Central memory CD8-positive, alpha-beta T cell (primary cell): ENCODE results near the gene PRB2.
"Not testable (repeated sequence)": the region's sequence is repeated elsewhere in the genome, so short reads cannot be mapped to it uniquely, and the experiment has no call there.

ENCODE experiments used
- ATAC-seq: fragments of 150-1000 bp; cut with Tn5 transposase; replicated peaks from 2 replicates; pipeline ENCODE4 v1.10.0; 2022; ENCODE audit warnings: mild to moderate bottlenecking, moderate FRiP score, moderate number of reproducible peaks; ENCODE audit not compliant: poor library complexity, severe bottlenecking; ENCODE audit errors: extremely low read depth
- DNase-seq, 2 donors: peaks; one replicate each; pipeline ENCODE4 v3.0.0; 2021; ENCODE audit warnings: low spot score in 2 of 2
- H3K27ac Mint-ChIP-seq: one replicate; pipeline ENCODE4 v1.8.0; 2022; ENCODE audit warnings: low read depth, mild to moderate bottlenecking, moderate library complexity, mixed read lengths
- H3K27me3 Mint-ChIP-seq: one replicate; pipeline ENCODE4 v1.8.0; 2022; ENCODE audit warnings: mixed read lengths
- H3K36me3 Mint-ChIP-seq: one replicate; pipeline ENCODE4 v1.8.0; 2022; ENCODE audit warnings: mild to moderate bottlenecking, moderate library complexity, mixed read lengths; ENCODE audit not compliant: insufficient read depth
- H3K4me1 Mint-ChIP-seq: one replicate; pipeline ENCODE4 v1.8.0; 2022; ENCODE audit warnings: mixed read lengths
- H3K4me3 Mint-ChIP-seq: one replicate; pipeline ENCODE4 v1.8.0; 2022; ENCODE audit warnings: mild to moderate bottlenecking, moderate library complexity, mixed read lengths
- H3K9me3 Mint-ChIP-seq: one replicate; pipeline ENCODE4 v1.8.0; 2022; ENCODE audit warnings: mixed read lengths

PRB2 gene

DNA sequence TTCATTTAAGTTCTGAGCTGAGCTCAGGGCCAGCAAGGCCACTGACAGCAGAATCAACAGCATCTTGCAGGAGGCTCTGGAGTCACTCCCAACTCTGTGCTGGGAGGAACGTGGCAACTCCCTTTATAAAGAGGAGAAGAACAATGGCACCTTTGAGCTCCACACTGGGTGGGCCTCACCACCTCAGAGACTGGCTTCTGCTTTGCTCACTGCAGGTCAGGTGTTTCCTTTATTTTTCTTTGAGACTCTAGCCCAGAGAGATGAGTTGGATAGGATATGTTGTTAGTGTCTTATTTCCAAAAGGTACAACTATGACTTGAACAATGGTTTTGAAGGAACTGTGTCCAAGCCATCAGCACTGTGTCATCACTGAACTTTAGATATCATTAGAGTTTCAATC, at the start of gene PRB2:
PRB2 (minus strand) TSS at position 101 of the 400 bp plus-strand sequence; CDS start at position 63, 38 bp downstream.
- not testable (repeated sequence) for H3K4me3 Mint-ChIP-seq, DNase-seq, H3K36me3 Mint-ChIP-seq, H3K4me1 Mint-ChIP-seq, ATAC-seq, H3K9me3 Mint-ChIP-seq, H3K27ac Mint-ChIP-seq
- peaks cover 34% of the 10 kb centered on the region for H3K27me3 Mint-ChIP-seq

DNA sequence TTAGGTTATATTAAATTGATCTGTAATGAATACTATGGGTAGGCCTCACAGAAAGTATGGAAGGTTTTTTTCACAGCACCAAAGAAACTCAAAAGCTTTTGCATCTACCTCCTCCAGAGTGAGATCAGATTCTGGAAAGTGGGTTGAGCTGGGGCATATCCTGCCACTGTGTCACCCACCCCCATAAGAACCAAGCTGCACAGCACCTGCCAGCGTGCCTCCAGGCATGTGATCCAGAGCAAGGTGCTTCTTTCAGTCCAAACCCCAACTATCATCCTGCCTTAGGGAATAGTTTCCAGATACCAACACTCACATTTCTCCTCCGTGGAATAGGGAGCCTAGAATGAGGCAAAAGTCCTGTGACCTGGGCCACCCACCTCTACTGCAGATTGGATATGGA, 42.6 kb upstream of the PRB2 start:
- Mint-ChIP-seq H3K4me3 (no peak overlapping the region), H3K9me3 (no peaks in the 10 kb centered on the region), H3K36me3 (no peaks in the 10 kb centered on the region), H3K4me1 (no peaks in the 10 kb centered on the region), H3K27me3 (peaks cover 53% of the 10 kb centered on the region), H3K27ac (no peak overlapping the region)
- ATAC-seq (no peak), DNase-seq (no peak)

DNA sequence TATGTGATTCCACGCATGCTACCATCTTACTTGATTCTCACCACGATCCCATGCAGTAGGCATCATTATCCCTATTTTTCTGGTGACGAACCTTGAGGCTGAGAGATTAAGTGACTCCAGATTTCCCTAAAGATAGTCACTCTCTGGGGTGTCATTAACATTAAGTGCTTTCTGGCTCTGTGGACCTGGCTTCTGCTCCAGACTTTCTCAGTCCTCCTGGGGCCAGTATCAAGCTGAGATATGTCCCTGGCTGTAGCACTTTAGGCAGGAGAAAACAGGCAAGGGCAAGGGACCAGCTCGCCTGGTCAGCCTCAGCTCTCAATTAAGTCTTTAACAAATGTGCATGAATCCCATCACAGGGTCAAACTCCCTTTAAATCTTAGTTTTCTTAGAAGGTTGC, 38.3 kb upstream of the PRB2 start:
- Mint-ChIP-seq H3K36me3 (peaks cover 1% of the 10 kb centered on the region), H3K4me3 (no peak overlapping the region), H3K27ac (no peak overlapping the region), H3K4me1 (no peaks in the 10 kb centered on the region), H3K9me3 (no peaks in the 10 kb centered on the region), H3K27me3 (peaks cover 77% of the 10 kb centered on the region)
- ATAC-seq (no peak), DNase-seq (no peak)

DNA sequence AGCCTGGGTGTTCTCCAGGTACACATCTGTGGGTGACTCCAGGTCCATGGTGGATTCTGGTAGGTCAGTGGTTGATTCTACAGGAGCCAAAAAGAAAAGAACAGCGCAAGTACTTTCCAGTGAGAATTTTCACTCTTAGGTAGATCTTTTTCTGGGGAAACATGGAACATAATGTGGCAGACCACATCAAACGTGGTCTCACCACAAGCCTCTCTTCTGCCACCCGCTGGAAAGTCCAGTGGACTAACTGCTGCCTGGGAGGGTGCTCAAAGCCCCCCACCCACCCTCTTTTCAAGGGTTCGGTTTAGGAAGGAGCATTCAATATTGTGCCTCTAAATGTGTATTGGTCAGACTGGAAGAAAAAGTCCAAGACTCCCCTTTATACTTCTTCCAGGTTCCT, 36.1 kb upstream of the PRB2 start:
- Mint-ChIP-seq H3K4me1 (no peaks in the 10 kb centered on the region), H3K4me3 (no peak overlapping the region), H3K27me3 (peaks cover 86% of the 10 kb centered on the region), H3K36me3 (peaks cover 1% of the 10 kb centered on the region), H3K9me3 (no peaks in the 10 kb centered on the region), H3K27ac (no peak overlapping the region)
- DNase-seq (no peak), ATAC-seq (no peak)

DNA sequence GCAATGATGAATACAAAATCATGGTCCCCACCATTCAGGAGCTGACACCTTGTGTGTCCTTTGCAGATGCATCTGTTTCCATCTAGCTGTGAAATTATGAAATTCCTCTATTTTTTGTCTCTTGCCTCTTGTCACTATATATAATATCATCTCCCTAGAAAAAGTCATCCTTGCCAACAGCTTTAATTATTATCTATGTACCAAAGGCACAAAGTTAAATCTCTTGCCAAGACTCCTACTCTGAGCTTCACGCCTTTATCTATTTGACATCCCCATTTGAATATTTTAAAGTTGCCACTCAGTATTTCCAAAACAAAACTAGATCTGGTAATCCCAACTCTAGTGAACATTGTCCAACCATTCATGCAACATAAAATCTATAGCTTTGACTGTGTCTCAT, 32.0 kb upstream of the PRB2 start:
- no peak for DNase-seq
- no peak for ATAC-seq
- no peak overlapping the region for H3K4me3 Mint-ChIP-seq
- H3K9me3 Mint-ChIP-seq = peaks cover 5% of the 10 kb centered on the region
- H3K27ac Mint-ChIP-seq = no peak overlapping the region
- no peaks in the 10 kb centered on the region for H3K4me1 Mint-ChIP-seq
- peaks cover 80% of the 10 kb centered on the region for H3K27me3 Mint-ChIP-seq
- peaks cover 1% of the 10 kb centered on the region for H3K36me3 Mint-ChIP-seq

DNA sequence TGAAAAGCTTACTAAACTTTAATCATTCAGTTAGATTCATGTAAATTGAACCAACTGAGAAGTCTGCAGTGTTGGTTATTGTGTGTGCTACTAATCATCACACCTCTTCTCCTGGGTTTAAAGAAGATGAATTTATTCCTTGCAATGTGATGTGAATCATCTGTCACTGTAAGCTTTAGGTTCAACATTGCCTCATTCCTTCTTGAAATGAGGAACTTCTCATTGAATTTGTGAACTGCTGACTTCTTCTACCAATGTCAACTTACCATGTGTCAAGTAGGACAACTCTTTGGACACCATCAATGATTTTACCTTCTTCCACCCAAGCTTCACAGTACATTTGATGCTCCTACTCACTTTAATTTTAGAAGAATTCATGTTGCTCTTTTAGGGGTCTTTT, 17.4 kb upstream of the PRB2 start:
- H3K4me1 Mint-ChIP-seq = no peaks in the 10 kb centered on the region

DNA sequence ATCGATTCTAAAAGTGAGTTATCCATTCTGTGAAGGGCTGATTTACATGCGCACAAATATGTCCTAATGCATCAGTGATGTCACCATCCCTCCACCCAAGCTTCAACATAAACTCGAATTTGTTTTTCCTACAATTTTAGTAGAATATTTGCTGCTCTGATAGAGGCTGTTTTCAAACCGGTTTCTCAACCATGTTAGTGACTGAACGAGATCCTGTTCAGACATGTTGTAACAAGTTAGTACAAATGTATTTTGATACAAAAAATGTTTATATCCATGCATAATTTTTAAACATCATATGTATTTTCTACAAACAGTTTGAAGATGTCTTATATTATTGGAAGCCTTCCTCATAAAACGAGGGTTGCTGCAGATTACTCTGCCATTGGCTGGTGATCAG, 12.7 kb upstream of the PRB2 start:
- DNase-seq (no peak), ATAC-seq (no peak)
- Mint-ChIP-seq H3K36me3 (peaks cover 3% of the 10 kb centered on the region), H3K4me1 (no peaks in the 10 kb centered on the region), H3K9me3 (peaks cover 8% of the 10 kb centered on the region), H3K4me3 (no peak overlapping the region), H3K27me3 (peaks cover 19% of the 10 kb centered on the region), H3K27ac (no peak overlapping the region)

More for the DNA sequence above, 17.4 kb upstream of the PRB2 start:
- no peaks in the 10 kb centered on the region for H3K36me3 Mint-ChIP-seq
- no peak overlapping the region for H3K27ac Mint-ChIP-seq
- peaks cover 8% of the 10 kb centered on the region for H3K9me3 Mint-ChIP-seq
- peaks cover 21% of the 10 kb centered on the region for H3K27me3 Mint-ChIP-seq
- ATAC-seq (no peak), DNase-seq (no peak)
- H3K4me3 Mint-ChIP-seq = no peak overlapping the region

DNA sequence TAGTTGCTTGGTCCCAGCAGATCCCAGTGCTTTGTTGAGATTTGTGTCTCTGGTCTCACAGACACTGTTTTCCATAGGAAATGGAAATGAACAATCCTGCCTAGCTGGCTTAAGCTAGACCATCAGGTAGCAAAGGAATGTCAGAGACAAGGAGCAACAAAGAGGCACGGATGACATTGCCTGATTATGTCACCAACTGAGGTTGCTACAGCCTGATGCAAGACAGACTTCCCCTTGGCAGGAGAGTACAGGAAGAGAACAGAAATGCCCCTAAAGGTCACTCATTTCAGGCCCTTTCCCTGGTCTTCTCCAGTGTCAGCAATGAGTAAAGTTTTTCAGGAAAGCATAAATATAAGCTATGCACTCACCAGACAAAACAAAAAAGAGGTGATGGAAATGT, 2.0 kb upstream of the PRB2 start:
- no peaks in the 10 kb centered on the region for H3K36me3 Mint-ChIP-seq
- no peaks in the 10 kb centered on the region for H3K4me1 Mint-ChIP-seq
- DNase-seq (no peak), ATAC-seq (no peak)
- no peak overlapping the region for H3K4me3 Mint-ChIP-seq
- no peak overlapping the region for H3K27ac Mint-ChIP-seq
- peaks cover 34% of the 10 kb centered on the region for H3K27me3 Mint-ChIP-seq
- no peaks in the 10 kb centered on the region for H3K9me3 Mint-ChIP-seq

DNA sequence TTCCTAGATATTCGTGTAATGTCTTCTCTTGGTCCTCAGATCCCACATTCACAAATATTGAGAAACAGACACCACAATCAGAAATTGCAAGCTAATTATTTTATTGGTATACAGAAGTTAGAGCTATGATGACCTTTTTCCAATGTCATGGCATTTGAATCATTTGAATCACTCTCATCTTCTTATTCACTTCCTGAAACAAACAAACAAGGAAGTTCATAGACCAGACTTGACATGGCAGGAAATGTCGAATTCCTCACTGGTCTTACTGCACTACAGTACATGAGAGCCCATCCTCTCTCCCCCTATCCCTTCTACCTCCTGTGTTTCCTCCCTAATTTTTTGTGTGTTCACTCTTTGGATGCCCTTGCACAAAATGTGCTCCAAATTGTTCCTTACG, 3.9 kb downstream of the PRB2 start:
- peaks cover 20% of the 10 kb centered on the region for H3K27me3 Mint-ChIP-seq
- not testable (repeated sequence) for H3K4me1 Mint-ChIP-seq, H3K27ac Mint-ChIP-seq, DNase-seq, H3K4me3 Mint-ChIP-seq, H3K36me3 Mint-ChIP-seq, ATAC-seq, H3K9me3 Mint-ChIP-seq

DNA sequence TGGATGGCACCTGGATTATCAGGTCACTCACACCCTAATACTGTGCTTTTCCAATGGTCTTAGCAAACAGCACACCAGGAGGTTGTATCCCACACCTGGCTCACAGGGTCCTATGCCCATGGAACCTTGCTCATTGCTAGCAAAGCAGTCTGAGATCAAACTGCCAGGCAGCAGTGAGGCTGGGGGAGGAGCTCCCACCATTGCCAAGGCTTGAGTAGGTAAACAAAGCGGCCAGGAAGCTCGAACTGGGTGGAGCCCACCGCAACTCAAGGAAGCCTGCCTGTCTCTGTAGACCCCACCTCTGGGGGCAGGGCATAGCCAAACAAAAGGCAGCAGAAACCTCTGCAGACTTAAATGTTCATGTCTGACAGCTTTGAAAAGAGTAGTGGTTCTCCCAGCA, 17.9 kb downstream of the PRB2 start:
- H3K4me1 Mint-ChIP-seq, ATAC-seq, DNase-seq, H3K36me3 Mint-ChIP-seq, H3K4me3 Mint-ChIP-seq, H3K27ac Mint-ChIP-seq: not testable (repeated sequence)
- H3K27me3 Mint-ChIP-seq = peaks cover 54% of the 10 kb centered on the region
- H3K9me3 Mint-ChIP-seq = peaks cover 30% of the 10 kb centered on the region

DNA sequence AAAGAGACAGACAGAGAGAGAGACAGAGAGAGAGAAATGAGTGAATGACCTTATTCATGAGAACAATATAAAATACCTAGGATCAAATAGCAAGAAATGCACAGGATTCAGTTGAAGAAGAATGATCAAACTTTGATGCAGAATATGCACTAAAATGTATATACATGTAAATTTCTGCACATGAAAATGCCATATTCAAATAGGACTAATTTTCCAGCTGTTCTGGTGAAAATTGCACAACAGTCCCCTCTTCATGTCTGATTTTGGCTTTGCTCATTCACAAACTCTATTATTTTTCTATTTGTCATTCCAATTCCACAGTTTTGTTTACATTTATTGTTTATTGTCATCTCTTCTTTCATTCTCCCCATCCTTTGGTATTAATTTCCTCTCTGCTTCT, 34.2 kb downstream of the PRB2 start:
- no peak for ATAC-seq
- H3K27me3 Mint-ChIP-seq = peaks cover 23% of the 10 kb centered on the region

DNA sequence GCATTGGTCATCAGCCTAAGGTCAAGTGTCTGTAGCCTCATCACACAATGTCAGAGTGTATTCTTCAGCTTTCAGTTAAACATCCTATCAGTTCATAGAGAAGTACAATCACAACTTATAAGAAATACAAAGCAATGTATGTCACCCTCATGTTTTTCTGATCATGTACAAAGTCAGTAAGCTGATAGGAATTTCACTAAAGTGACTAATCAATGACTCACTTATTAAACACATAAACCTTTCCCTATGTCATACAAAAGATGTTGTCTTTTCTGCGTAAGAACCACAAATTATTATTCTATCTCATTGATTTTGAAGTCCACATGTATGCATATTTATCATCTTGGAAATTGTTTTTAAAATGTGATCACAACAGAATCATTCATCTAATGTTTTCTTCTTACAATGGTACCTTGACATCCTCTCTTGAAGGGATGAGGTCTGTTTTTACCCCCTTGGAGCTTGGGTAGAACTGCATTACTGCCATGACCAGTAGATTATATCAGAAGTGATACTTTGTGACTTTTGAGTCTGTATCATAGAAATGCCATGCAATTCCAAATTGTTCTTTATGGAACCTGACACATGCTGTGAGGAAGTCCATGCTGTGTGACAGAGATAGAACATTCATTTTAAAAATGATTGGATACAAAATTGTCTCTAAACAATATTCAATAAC, 35.0 kb downstream of the PRB2 start:
- not testable (repeated sequence) for H3K4me1 Mint-ChIP-seq, H3K9me3 Mint-ChIP-seq, H3K27ac Mint-ChIP-seq, H3K36me3 Mint-ChIP-seq, ATAC-seq, DNase-seq, H3K4me3 Mint-ChIP-seq
- peaks cover 28% of the 10 kb centered on the region for H3K27me3 Mint-ChIP-seq

More for the DNA sequence above, 34.2 kb downstream of the PRB2 start:
- no peaks in the 10 kb centered on the region for H3K9me3 Mint-ChIP-seq
- no peak for DNase-seq
- H3K36me3 Mint-ChIP-seq = no peaks in the 10 kb centered on the region
- H3K4me3 Mint-ChIP-seq = no peak overlapping the region
- H3K27ac Mint-ChIP-seq = no peak overlapping the region
- no peaks in the 10 kb centered on the region for H3K4me1 Mint-ChIP-seq

DNA sequence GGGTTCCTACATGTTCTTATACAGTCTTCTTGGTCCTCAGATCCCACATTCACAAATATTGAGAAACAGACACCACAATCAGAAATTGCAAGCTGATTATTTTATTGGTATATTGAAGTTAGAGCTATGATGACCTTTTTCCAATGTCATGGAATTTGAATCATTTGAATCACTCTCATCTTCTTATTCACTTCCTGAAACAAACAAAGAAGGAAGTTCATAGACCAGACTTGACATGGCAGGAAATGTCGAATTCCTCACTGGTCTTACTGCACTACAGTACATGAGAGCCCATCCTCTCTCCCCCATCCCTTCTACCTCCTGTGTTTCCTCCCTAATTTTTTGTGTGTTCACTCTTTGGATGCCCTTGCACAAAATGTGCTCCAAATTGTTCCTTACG, 43.6 kb downstream of the PRB2 start:
- not testable (repeated sequence) for H3K4me1 Mint-ChIP-seq, ATAC-seq, H3K4me3 Mint-ChIP-seq, H3K36me3 Mint-ChIP-seq, DNase-seq, H3K27ac Mint-ChIP-seq, H3K9me3 Mint-ChIP-seq
- peaks cover 30% of the 10 kb centered on the region for H3K27me3 Mint-ChIP-seq
